GM21390 (cell line): ENCODE measurements around the gene ADAMTS4.

Source experiments
- ATAC-seq: cut with Tn5 transposase; IDR thresholded peaks from one replicate; pipeline ENCODE4 v1.9.1; 2021; ENCODE audit not compliant: unreplicated experiment

The ADAMTS4 gene

GRCh38 chr1:161197560-161198193 is 1.2 kb downstream of the ADAMTS4 start:
- no peak for ATAC-seq

- ATAC-seq = no peak
Observed at GRCh38 chr1:161196521-161197451, 2.1 kb downstream of the ADAMTS4 start.

GRCh38 chr1:161196111-161196510 is 2.7 kb downstream of the ADAMTS4 start:
- no peak for ATAC-seq

- ATAC-seq = peak; percentile 53
Observed at GRCh38 chr1:161195171-161195570, 3.7 kb downstream of the ADAMTS4 start.

DNA sequence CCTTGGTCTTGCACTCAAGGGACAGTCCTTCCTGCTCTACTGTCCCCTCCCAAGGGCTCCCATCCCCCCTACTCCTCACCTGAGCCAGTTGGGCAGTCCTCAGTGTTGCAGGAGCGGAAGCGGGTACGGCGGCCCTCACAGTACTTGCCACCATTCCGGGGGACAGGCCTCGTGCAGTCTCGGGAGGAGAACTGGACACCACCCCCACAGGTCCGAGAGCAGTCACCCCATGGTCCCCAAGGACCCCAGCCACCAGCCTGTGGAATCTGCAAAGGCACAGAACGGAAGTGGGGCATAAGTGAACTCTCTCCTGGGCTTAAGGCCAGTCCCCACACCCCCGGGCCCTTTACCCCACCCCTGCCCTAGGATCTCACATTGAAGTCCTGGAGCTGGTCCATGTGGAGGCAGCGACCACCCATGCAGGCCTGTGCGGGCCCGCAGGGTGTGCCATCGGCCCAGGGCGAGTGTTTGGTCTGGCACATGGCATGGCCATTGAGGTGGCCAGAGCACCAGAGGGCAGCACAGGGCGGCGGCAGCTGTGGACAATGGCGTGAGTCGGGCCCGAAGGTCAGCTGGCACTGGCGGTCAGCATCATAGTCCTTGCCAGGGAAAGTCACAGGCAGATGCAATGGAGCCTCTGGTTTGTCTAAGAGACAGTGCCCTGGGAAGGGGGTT is 5.2 kb downstream of the ADAMTS4 start:
- no peak for ATAC-seq

DNA sequence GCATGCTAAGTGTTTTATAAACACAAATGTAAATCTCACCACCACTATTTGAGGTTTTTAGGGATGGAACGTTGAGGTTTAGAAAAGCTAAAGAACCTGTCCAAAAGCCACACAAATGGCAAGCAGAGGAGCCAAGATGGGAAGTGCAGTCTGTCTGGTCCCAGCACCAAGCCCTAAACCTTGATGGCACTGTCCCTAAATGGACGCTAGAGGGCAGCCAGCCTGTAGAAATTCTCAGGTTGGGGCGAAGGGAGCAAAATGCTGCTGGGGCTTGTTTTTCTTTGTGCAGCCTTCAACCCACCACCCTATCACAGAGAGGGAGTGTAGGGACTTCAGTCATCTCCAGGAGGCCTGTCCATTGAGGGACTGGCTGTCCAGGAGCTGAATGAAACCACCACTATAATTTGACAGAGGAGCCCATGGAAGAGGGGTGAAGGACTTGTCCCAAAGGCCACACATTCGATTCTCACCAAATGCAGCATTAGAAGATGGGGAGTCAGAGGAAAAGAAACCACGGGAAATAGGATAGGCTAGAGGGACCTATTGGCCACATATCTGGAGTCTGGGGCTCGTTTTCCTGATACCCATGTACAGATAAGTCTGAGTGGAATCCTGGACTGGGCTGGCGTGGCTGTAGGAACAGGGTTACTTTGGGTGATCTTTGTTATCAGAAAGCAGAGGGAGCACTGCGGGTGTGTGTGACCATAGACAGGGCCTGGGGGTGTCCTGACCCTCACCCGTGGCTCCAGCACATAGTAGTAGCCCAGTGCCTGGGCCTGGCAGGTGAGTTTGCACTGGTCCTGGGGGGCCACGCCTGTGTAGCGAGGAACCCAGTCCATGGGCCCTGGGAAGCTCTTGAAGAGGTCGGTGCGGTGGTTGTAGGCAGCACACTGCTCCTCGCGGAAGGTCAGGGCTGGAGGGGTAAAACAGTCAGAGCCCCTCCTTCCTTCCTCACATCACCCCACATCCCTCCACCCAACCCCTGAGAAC is 6.1 kb downstream of the ADAMTS4 start:
- ATAC-seq = peak; percentile 60

GRCh38 chr1:161191971-161192370 is 6.9 kb downstream of the ADAMTS4 start:
- no peak for ATAC-seq

GRCh38 chr1:161190962-161191521 is 7.8 kb downstream of the ADAMTS4 start:
- ATAC-seq = no peak

DNA sequence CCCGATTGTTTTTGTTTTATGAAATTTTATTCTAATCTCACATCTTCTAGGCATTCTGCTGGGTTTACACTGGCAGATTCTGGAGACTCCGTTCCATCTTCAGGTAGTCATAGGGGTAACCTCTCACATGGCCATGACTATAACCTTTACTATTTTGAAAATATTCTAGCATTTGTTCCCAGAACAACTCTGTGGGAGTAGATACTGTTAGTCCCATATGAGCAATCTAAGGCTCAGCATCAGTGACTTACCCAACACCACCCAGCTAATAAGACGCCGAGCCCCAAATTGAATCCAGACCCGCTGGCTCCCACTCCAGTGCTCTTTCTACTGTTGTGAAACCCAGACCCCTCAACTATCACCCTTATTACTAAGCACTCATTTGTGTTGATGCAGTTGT is 9.8 kb downstream of the ADAMTS4 start:
- no peak for ATAC-seq

DNA sequence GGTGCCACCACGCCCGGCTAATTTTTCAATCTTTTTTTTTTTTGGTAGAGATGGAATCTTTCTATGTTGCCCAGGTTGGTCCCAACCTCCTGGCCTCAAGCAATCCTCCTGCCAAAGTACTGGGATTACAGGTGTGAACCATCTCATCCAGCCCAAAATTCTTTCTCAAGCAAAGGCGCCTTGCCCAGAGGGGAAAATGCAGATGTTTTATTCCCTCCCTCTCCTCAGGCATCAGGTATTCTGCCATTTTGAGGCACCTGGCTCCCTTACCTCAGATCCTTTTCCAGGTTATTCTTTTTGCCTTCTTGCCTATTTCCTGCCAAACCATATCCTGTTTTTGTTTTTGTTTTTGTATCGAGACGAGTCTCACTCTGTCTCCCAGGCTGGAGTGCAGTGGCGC is 10.5 kb downstream of the ADAMTS4 start:
- no peak for ATAC-seq

- ATAC-seq = no peak
Observed at GRCh38 chr1:161187311-161187710, 11.5 kb downstream of the ADAMTS4 start.

DNA sequence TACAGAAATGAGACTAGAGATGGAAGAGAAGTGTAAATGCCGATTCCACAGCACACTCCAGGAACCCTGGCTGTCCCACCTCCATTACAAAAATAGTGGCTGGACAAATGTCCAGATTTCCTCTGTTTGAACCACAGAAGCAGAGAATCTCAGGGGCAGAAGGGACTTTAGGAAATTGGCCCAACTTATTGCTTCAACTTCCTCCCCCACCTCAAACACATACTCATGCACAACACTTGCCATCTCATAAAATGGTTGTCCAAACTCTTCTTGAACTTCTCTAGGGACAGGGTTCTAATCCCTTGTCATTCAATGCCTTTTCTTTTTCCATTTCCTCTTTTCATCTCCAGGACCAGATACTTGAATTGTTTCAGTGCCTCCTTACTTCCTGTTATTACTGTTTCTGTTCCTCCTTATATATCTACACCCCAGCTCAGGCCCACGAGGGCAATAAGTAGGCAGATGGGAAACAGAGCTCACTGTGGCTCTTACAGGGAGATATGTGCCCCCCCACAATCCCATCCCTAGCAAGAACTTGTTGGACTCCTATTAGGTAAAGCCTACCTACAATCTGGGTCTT is 13.0 kb downstream of the ADAMTS4 start:
- ATAC-seq = peak; percentile 35

- ATAC-seq = peak; percentile 56
Observed at GRCh38 chr1:161185282-161185682, 13.6 kb downstream of the ADAMTS4 start.

GRCh38 chr1:161182214-161182613 is 16.6 kb downstream of the ADAMTS4 start:
- ATAC-seq = peak; percentile 45

DNA sequence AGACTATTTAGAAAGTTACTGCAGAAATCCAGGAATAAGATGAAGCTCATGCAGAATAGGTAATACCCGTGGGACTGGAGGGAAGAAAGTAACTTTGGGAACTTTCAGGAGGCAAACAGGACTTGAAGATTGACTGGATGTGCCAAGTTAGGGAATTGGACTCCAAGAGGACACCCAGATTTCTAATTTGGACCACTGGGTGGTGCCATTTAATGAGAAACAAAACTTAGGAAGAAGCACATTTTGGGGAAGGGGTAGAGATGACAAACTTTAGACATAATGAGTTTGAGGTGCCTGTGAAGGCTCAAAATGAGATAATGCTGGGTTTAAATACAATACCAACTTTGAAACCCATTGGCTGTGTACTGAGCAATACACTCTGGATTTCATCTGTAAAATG is 18.2 kb downstream of the ADAMTS4 start:
- ATAC-seq = no peak

DNA sequence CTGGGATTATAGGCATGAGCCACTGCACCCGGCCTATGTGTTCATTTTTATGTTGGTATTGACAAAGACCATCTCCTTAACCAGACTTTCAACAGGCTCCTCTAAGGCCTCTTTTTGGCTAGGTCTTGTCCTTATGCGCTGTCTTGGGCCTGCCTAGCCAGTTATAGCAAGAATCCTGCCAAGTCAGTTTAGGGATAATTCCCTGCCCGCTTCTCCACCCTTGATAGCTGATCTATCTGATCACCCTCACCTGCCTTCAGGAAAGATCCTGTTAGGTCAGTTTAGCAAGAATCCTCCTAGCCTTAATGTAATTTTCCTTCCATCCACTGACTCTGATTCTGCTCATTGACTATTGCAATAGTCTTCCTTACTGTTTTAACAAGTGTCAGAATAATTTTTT is 19.2 kb downstream of the ADAMTS4 start:
- ATAC-seq = no peak

GRCh38 chr1:161177936-161178244 is 21.0 kb downstream of the ADAMTS4 start:
- no peak for ATAC-seq

GRCh38 chr1:161177112-161177935 is 21.5 kb downstream of the ADAMTS4 start, which contains the start of gene B4GALT3:
TSS of gene B4GALT3 (minus strand) at chr1:161177507. CDS start at chr1:161176060, 1,447 bp downstream.
- ATAC-seq = peak; percentile 81

DNA sequence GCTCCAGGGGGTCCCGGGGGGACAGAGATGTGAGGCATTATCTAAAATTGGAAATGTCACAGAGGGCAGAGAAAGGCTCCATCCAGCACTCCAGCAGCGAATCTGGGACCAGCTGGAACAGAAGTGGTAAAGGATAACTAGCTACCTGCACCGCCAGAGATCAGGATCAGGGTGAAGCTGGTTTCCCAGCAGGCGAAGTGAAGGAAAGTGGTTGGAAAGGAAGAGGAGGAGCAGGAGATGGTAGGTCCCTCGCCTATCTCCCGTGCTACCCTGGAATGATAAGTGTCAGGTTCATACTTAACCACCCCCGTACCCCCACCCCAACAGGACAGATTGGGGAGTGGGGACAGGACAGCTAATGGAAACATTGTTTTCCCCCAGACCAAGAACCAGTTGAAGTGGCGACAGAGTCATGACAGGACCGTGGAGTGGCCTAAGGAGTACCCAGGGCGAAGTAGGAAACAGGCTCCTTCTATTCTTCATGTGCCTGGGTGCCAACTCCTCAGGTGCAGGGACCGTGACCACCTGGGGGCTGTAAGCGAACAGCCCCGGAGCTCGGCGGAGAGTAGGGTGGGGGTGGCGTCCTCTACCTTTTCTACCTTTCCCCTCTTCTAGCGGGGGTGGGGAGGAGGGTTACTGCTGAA is 22.3 kb downstream of the ADAMTS4 start:
- no peak for ATAC-seq
